Stimulated activated CD8-positive, alpha-beta memory T cell treated with anti-CD3 and anti-CD28 coated beads, Interleukin-7, amount 100 ng/mL, for 24 hours (primary cell): Measurements from ENCODE around the gene FBXL22.

Experiments
- DNase-seq: peaks from one replicate; pipeline ENCODE4 v3.0.0-alpha.2; 2020; ENCODE audit warnings: low read depth

Gene FBXL22, protein sequence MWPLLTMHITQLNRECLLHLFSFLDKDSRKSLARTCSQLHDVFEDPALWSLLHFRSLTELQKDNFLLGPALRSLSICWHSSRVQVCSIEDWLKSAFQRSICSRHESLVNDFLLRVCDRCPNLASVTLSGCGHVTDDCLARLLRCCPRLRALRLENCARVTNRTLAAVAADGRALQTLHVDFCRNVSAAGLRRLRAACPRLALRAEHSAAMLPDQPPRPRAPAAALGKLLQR

DNA sequence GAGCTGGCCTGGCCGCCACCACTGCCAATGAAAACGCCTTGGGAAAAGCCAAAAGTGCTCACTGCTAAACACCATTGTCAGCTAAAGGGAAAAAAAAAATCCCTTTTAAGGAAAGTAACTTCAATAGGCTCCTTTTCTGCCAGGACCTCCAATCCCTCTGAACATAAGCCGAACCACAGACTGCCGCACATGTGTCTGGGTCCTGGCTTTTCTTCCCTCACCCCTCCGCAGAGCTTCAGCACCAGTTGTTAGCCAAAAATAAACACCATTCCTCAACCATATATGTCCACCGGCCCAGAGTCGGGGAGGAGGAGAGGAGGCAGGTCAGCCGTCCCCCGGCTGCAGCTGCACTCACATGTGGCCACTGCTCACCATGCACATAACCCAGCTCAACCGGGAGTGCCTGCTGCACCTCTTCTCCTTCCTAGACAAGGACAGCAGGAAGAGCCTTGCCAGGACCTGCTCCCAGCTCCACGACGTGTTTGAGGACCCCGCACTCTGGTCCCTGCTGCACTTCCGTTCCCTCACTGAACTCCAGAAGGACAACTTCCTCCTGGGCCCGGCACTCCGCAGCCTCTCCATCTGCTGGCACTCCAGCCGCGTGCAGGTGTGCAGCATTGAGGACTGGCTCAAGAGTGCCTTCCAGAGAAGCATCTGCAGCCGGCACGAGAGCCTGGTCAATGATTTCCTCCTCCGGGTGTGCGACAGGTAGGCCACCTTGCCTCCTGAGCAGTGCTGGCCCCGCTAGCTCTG is at the start of gene FBXL22:
Gene FBXL22 (plus strand): TSS at position 350 of the 753 bp plus-strand sequence. CDS start 6 bp downstream, at position 356.
- DNase-seq: no peak

DNA sequence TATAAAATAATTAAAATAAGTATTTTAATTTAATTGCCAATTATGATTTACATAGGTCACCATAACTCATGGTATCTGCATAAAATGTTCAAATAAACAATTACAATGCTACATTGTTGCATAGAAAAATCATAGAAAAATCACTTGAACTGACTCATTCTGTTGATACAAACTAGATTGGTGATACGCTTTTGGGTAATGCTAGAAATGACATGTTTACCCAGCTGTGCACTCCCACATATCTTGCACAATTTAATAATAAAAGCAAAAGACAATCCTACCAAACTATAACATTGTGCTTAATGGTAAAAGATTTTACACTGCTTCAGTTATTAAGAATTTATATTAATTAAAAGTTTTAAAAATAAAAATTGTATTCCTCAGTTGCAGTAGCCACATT is 45.8 kb upstream of the FBXL22 start:
- no peak for DNase-seq

DNA sequence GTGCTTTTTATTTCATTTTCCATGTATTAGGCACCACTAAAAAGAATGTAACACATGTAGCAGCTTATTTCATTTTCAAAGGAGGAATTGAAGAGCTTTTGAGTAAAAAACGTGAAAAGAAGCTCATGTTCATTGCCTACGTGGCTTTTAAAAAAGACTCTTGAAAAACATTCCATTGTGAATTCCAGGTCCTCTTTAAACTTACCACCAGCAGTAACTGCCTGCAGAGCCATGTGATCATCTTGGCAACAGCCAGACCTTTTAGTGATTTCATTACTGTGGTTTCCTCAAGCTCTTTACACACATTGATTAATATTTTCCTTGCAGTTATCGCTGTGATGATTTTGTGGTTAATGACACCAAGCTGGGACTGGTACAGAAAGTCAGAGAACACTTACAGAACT is 43.8 kb upstream of the FBXL22 start:
- no peak for DNase-seq

DNA sequence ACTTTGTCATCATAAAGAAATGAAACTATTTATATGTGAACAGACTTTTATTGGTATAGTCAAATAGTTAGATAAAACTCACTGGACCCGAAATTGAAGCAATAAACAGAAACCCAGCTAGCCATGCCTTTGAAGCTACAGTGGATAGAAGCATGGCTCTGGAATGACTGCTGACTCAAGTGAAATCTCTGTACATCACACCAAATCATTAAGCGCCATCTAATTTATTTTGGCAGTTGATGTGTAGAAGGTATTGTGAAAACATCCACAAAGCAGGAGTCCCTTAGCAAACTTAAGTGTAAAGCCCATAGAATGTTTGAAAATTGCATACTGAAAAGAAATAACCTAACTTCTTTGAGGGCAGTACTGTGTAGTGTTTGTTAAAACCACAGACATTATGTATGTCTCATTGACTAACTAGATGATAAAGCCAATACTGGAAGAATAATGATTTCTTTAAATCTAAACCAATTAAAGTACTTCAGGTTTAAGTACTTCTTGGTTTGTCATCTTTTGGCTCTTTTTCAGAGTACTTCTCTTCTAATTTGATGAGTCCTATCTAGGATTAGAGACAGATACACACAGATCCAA is 42.8 kb upstream of the FBXL22 start:
- DNase-seq: no peak

DNA sequence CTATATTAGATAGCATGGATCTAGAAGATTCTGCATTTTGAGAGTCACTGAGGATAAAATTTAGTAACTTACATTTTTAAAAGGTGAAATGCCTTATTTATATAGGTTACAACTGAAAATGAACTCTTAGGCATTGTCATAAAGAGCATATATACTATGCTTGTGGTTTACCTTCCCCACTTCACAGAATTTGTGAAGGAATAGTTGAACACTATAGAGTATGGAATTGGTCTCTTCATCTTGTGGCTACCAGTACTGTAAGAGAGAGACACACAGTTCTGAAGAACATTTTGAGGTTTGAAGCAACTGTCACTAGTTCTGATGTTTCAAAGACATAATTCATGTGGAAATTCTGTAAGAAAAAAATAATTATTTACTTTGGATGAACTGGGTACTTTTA is 41.7 kb upstream of the FBXL22 start:
- DNase-seq: no peak

DNA sequence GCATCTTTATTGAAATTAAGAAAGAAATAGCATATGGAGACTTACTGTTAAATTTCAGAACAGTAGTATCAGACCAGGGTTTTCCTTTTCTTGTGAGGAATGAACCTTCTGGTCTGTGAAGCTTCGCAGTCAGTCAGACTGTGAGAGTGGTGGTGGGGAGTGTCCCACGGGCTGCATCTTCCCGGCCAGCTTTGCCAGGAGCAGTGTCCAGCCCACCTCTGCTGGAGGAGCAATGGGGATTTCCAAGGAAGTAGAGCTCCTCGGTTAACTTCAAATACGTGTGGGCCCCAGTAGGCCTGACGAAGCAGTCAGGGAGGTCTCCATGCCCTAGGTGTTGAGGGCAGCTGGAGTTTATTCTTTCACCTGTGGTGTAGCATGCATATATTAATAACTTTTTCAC is 40.9 kb upstream of the FBXL22 start:
- DNase-seq: no peak

DNA sequence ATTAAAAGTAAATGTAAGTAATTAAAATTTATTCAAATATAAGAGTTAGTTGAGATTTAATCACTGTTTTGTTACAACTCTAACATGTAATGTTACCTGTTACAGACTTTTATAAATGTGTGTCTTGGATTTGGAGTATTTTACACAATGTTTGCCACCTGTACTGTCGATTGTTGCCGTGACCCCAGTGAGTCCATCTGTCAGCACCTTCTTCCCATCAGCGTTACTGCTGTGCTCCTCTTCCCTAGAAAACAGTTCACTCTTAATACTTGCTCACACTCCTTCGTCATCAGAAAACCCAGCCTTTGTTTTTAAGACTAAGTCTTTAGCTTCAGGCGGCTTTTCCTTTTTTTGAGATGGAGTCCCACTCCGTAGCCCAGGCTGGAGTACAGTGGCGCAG is 40.5 kb upstream of the FBXL22 start:
- DNase-seq: no peak

DNA sequence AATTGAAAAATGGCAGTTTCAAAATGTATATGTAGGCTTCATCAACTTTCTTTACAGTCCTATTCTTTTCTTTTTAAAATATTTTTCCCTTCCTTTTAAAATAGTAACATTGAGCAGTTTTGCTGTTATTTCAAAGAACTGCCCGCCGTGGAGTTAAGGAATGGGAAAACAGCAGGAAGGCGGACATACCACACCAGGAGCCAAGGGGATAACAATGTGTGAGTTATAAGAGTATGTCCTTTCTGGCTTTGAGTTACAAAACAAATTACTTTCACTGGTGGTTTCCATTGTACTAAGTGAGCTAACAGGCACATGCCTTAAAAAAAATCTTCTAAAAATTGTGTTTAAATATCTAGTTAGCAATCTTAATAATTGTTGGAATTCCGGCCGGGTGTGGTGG is 37.4 kb upstream of the FBXL22 start:
- DNase-seq: no peak

DNA sequence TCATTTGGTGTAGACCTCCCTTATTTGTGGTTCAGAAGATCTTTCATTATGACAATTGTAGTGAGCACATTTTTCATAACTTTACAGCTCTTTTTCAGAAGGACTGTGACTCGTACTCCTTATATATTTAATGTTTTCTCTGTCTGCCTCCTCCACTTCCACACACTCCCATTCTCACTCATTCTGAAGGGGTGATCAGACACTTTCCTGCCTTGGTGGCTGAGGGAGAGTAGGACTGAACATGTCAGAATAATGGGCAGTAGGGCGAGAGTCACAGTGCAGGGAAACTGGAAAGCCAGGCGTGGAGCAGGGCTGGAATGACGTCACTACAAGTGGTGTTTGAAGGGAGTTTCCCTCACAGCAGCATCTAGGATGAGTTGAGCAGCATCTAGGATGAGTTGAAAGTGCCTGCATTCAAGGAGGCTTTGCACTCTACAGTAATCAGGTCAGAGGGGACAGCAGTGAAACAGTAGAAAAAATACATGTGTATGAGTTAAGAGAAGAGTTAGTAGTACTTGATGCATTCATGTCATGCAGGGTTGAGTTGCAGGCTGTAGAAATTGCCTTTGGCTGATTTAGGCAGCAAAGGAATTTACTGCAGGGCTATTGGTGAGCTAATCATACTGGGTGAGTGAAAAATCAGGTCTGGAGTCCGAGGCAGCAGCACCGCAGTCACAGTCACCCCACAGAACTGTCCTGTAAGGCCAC is 36.3 kb upstream of the FBXL22 start:
- peak; percentile 4 for DNase-seq

DNA sequence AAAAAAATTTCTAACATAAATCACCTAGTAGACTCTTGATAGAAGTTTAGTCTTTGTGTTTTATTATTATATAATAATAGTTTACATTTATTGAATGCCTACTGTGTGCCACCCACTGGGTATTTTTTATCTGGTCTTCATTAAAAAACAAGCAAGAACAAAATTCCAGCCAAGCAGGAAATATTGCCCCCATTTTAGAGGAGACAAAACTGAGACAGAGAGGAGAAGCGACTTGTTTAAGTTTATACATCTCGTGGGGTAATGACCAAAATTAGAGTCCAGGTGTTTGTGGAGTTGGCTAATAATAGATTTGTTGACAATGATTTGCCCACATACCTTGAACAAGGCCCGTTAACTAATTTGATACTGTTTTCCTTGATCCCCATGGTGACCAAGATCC is 33.1 kb upstream of the FBXL22 start:
- DNase-seq: no peak

DNA sequence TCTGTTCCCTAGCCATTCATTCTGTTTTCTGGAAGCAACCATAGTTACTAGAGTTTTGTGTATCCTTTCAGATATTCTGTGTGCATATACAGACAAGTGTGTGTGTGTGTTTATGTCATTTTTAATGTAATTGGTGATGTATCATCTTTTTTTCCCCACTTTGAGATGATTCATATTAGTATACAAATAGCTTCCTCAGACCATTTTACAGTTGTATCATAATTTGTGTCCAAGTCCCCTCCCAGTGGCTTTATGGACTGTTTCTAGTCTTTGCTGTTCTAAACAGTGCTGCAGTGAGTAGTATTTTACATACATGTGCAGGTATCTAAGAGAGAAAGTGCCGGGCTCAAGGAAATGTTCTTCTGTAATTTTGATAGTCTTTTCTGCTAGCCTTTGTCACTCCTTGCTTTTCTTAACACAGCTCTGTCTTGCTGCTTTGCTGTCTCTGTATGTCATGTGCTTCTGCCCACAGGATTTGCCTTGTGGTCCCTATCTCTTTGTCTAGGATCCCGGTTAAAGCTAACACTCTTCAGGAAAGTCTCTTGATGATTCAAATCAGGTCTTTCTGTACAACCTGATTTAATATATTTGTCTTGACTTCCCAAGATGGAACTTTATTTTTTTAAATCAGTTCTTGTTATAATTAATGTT is 31.5 kb upstream of the FBXL22 start:
- DNase-seq: no peak

DNA sequence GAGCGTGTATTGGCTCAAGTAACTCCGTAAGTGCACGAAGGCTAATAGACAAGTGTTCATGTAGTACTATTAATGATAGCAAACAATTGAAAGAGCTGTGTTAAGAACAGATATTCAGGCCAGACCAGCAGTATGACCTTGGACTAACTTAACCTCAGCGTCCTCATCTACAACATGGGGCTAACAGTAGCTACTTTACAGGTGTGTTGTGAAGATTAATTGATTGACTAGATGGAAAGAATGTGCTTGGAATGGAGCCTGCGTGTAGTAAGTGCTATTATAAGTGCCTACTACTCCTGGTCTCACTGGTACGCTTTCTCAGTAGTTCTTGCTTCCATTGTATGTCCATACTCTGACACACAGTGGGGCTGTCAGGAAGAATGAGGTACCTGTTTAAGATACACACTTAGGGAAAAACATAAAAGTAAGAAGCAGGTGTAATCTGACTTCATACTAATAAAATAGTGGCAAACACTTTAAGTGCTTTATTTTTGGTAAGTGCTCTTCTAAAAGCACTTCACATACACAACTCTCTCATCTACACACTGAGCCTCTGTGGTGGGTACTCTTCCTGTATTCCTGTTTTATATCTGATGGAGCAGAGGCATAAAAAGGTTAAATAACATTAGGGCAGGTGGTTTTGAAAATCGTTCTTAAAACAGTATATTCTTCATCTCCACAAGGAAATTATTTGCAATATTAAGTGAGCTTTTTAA is 24.3 kb upstream of the FBXL22 start:
- DNase-seq: no peak

DNA sequence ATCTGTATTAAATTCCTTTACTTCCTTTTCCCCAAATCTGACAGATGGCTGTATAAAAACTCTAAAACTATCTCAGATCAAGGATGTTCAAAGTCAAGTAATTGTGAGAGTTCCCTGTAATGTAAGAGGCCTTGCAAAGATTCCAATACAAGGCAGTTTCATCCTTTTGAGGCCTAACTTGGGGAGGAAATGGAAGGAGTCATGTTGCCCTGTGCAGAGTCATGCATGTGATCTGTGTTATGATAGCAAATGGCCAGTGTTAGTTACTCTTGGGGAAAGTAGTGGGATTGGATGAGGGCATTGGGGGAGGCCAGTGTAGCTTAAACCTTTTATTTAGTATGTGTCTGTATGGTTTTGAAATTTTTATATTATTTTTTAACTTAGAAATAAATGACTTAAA is 23.7 kb upstream of the FBXL22 start:
- DNase-seq: no peak

DNA sequence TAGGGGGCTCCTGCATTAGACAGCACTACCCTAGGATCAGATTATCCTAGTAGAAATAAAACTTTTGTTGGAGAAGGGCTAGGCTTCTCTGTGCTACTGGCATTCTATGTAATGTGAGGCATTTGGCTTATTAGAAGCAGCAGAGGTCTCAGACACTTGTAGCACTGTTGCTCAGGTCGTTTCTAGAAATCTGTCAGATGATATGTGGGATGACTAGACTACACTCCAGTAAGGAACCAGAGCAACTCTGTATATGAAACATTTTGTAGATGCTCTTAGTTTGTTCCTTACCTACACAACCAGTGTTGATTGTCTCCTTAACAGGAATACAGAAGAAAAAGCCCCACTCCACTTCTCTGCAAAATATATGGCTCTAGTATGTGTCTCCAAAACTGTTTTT is 21.9 kb upstream of the FBXL22 start:
- DNase-seq: no peak

DNA sequence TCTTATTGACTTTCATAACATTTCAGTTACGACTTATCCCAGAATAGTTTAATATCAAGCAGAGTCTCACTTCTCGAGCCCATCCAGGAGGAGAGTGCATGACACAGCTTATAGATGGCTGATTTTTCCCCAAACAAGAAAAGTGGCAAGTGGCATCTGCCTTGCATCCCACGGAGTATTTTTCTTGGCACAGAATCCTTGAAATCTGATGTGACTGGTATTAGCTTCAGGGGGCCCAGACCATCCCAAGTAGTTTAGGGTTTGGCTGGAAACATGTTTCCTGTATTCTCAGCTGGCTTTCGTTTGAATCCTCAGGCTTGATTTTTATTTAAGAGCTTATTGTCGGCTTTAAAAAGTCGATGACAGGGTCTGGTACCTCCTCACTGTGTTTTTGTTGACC is 20.7 kb upstream of the FBXL22 start:
- no peak for DNase-seq

DNA sequence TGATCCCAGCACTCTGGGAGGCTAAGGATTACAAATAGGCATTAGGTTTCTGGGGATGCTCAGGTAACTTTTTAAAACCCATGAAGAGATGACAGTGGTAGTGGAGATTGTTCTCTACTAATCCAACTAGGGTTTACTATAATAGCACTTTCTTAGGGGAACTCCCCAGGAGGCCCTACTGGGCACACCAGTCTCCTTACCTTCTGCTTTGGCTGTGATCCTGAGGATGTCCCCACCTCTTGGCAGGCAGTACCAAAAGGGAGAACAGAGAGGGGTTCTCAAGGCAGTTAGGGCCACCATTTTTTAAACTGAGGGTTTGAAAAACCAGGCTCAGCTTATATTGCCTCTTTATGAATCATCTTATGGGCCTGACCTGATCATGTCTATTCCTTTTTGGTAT is 15.0 kb upstream of the FBXL22 start:
- no peak for DNase-seq

DNA sequence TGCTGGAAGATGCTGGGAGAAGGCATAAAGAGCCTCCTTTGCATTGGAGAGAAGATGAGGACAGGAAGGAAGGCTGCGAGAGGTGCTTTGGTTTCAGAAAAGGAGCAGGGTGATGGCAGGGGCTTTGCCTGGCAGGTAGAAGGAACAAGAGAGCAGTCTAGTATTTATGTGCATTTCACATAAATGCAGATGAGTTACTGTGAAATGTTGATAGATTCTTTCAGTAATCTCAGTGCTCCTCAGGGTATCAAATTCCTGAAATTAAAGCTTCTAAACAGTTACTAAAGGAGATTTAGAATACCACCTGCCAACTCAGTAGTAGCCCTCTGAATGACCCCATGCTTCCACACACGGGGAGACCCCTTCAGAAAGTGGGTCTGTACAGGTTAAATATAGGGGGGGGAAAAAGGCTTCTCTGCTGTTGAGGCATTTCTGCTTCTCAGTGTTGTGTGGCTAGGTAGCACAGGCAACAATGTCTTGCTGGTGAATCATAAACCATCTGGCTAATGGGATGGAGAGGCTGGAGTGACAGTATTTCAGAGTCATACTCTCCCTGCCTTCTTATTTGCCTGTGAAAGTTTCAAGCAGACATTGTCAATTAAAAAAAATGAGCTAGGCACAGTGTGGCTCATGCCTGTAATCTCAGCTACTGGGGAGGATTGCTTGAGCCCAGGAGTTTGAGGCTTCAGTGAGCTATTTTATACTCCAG is 14.3 kb upstream of the FBXL22 start:
- DNase-seq: no peak

DNA sequence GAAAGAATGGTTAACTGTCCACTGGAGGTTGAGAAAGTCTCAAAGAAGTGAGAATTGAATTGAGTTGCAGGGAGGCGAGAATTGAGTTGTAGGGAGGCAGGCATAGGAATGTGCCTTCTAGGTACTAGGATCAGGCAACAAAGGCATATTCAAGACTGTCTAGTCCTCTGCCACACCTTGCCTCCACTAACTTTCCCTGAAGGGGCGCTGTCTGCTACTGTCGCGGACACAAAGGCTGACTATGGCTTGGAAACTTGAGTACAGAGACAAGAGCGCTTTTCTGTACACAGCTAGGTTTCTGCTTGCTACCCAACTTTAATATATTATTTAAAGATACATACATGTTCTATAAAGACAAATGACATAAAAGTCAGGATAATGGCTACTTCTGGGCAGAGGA is 10.4 kb upstream of the FBXL22 start:
- DNase-seq: no peak

DNA sequence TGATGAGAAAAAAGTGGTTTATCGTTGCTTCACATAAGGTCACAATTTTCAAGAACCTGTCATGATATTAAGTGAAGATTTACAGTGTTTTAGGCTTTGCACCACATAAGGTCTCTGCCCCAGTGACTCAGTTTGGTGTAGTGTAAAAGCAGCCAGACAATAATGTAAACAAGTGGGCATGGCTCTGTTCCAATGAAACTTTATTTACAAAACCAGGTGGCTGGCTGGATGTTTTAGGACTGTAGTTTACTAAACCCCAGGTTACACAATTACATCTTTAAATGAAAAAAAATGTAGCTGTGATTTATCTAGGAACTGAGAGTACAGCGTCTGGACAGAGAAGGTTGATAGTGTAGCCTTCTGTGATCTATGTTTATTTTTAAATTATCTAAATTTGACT is 9.7 kb upstream of the FBXL22 start:
- no peak for DNase-seq

DNA sequence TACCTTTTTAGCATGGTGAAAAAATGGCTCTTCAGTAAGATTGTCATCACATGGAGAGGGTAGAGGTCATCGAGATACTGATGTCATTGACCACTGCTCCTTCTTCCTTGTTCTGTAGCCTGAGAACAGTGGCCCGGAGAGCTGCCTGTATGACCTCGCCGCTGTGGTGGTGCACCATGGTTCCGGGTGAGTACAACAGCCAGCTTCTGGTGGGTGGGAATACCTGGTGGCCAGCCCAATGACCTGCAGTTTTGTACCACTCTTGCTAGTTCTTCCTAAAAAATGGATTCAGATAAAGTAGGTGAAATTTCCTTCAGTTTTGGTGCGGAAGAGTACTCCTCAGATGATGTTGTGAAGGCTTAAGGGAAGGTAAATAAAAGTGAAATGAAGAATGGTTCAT is 8.4 kb upstream of the FBXL22 start:
- no peak for DNase-seq
